Measurements from ENCODE around the gene SLC12A7.

Gene SLC12A7

GRCh38 chr5:1118738-1119137 is 6.9 kb upstream of the SLC12A7 start:
- TF ChIP-seq CTCF (IDR thresholded peaks at IDR 0.05), result no peak
- H3K36me3 ChIP-seq, result no peaks in the 10 kb centered on the region
- H3K4me3 ChIP-seq (ENCODE audit: low read depth in 1 of 2, low read length in 1 of 2), result no peak overlapping the region
- H3K9me3 ChIP-seq, result no peaks in the 10 kb centered on the region
- H3K27me3 ChIP-seq, result peaks cover 22% of the 10 kb centered on the region
- no peak overlapping the region for H3K27ac ChIP-seq
- no peaks in the 10 kb centered on the region for H3K4me1 ChIP-seq (ENCODE audit: control insufficient read depth in 1 of 2, insufficient read depth in 1 of 2, low read depth in 1 of 2, low read length in 1 of 2)

- Histone ChIP-seq H3K36me3 (no peaks in the 10 kb centered on the region), H3K4me3 (ENCODE audit: low read depth in 1 of 2, low read length in 1 of 2) (no peak overlapping the region), H3K27ac (no peak overlapping the region), H3K4me1 (ENCODE audit: control insufficient read depth in 1 of 2, insufficient read depth in 1 of 2, low read depth in 1 of 2, low read length in 1 of 2) (no peaks in the 10 kb centered on the region), H3K27me3 (peaks cover 27% of the 10 kb centered on the region), H3K9me3 (no peaks in the 10 kb centered on the region)
- TF ChIP-seq CTCF (IDR thresholded peaks at IDR 0.05), result no peak
Observed at GRCh38 chr5:1118231-1118698, 6.4 kb upstream of the SLC12A7 start.

GRCh38 chr5:1116977-1117376 is 5.1 kb upstream of the SLC12A7 start:
- no peak overlapping the region for H3K4me3 ChIP-seq (ENCODE audit: low read depth in 1 of 2, low read length in 1 of 2)
- H3K36me3 ChIP-seq, result no peaks in the 10 kb centered on the region
- peaks cover 39% of the 10 kb centered on the region for H3K27me3 ChIP-seq
- peaks cover 0 to under 1% of the 10 kb centered on the region in 2 experiments for H3K4me1 ChIP-seq (ENCODE audit: control insufficient read depth in 1 of 2, insufficient read depth in 1 of 2, low read depth in 1 of 2, low read length in 1 of 2)
- no peak for TF ChIP-seq CTCF (IDR thresholded peaks at IDR 0.05)
- H3K9me3 ChIP-seq, result no peaks in the 10 kb centered on the region
- H3K27ac ChIP-seq, result no peak overlapping the region

GRCh38 chr5:1116109-1116740 is 4.4 kb upstream of the SLC12A7 start:
- H3K4me1 ChIP-seq (ENCODE audit: control insufficient read depth in 1 of 2, insufficient read depth in 1 of 2, low read depth in 1 of 2, low read length in 1 of 2), result peaks cover 0 to 8% of the 10 kb centered on the region in 2 experiments
- no peaks in the 10 kb centered on the region for H3K36me3 ChIP-seq
- H3K27ac ChIP-seq, result no peak overlapping the region
- peaks cover 47% of the 10 kb centered on the region for H3K27me3 ChIP-seq
- H3K4me3 ChIP-seq (ENCODE audit: low read depth in 1 of 2, low read length in 1 of 2), result no peak overlapping the region
- TF ChIP-seq CTCF (IDR thresholded peaks at IDR 0.05), result no peak
- no peaks in the 10 kb centered on the region for H3K9me3 ChIP-seq

- Histone ChIP-seq H3K4me1 (ENCODE audit: control insufficient read depth in 1 of 2, insufficient read depth in 1 of 2, low read depth in 1 of 2, low read length in 1 of 2) (peaks cover 0 to 10% of the 10 kb centered on the region in 2 experiments), H3K36me3 (no peaks in the 10 kb centered on the region), H3K9me3 (no peaks in the 10 kb centered on the region), H3K4me3 (ENCODE audit: low read depth in 1 of 2, low read length in 1 of 2) (no peak overlapping the region), H3K27me3 (peaks cover 56% of the 10 kb centered on the region), H3K27ac (no peak overlapping the region)
- TF ChIP-seq CTCF (IDR thresholded peaks at IDR 0.05), result no peak
Observed at GRCh38 chr5:1115123-1115815, 3.4 kb upstream of the SLC12A7 start.
